Stimulated activated CD4-positive, alpha-beta T cell treated with anti-CD3 and anti-CD28 coated beads, Interleukin-15, amount 100 ng/mL, for 1 hour (primary cell): ENCODE measurements around the gene ACTR5.

Experiments
- DNase-seq, 2 donors: peaks; one replicate each; pipeline ENCODE4 v3.0.0-alpha.2; 2020; ENCODE audit warnings: low read depth in 1 of 2, low spot score in 1 of 2

Gene ACTR5

DNA sequence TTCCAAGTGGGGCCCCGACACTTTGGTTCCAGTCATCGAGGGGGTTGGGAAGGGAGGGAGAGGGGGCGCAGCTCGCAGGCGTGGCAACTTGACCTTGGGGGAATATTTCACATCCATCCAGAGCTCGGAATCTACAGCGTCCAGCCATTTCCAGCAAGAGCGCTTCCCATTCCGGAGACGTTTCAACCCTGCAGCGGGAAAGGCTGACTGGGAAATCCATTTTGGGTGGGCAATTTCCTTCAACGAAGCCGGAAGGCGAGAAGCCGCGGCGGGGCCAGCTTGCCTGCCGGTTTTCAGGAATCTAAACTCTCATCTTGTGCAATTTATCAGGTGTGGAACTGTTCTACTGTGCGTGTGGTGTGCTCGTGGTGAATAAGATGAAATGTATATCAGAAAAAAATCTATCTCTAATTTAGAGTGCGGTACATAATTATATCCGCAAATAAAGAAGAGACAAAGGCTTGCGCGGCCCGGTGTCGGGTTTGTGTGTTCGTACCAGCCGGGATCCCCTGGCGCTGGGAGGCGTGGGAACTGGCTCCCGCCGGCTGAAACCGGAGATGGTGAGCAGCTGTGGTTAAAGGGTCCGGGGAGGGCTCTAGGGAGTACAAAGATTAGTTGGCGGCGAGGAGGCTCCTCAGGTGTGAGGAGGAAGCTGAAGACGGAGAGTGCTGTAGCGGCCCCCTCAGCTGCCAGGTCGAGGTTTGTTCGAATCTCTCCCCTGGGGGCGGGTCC, 19.2 kb upstream of the ACTR5 start:
- no peak for DNase-seq

DNA sequence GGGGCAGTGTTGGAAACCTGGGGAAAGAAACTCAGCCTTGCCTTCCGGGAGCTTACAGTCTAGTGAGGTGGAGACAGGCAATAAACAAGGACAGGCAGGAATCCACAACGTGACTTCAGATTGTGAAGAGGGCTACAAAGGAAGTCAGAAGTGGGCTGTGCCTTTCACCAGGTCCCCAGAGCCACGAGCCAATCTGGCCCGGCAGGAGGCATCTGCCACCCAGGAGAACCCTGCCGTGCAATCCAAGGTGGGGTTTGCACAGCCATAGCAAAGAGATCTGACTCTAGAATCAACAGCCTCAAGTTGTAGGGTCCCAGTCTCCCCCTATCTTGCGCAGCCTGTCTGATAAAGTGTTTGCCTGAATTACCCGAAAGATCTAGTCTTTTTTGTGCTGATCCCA, 18.5 kb upstream of the ACTR5 start:
- DNase-seq, result no peak

- no peak for DNase-seq
Measured at GRCh38 chr20:38730167-38730988, 17.9 kb upstream of the ACTR5 start.

DNA sequence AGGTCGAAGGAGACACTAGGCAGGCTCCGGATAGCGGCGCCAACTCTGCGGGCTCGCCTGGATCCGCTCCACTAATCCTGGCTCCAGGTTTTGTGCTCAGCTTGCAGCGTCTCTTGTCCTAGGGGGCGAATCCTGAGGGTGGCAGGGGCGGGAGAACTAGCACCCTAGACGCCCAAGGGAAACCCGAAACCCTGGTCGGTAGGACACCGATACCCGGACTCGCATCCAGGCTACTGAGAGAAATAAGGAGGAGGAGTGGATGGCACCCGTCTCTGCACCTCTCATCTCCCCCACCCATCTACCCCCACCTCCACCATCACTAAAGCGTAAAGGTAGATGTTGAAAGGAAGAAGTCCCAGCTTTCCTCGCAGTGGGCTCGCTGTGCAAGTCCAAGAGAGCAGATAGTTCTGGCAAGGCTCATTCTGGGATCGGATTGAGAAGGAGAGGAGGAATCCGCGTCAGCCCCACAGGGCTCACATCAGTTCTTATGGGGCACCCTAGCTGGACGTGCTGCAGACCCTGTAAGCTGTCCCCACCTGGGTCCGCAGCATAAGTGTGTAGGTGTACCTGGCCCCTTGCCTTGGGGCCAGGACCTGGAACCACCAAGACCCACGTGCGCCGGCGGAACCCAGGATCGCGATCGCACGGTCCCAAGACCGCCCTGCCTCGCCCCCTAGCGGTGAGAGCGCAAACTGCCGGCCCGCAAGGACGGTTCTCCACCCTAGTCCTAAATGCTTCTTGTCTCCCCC, 17.1 kb upstream of the ACTR5 start:
- peak; percentile 48 to 74 for DNase-seq

DNA sequence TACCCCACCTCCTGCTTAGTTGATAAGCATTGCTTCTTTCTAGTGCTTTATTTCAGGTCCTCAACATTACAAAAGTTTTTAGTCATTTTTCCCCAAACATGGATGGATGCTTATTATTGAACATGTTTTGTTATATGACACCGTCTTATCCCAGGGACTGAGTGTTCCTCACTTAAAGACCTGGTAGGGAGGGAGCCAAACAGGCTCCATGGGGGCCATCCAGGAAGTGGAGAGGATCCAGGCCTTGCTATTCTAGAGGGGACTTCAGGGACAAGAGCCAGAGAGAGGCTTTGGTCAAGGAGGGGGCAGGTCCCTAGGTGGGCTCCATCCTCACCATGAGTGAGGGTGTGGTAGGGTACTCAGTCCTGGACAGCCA, 16.5 kb upstream of the ACTR5 start:
- no peak for DNase-seq

GRCh38 chr20:38732981-38733380, 15.3 kb upstream of the ACTR5 start:
- DNase-seq, result no peak

DNA sequence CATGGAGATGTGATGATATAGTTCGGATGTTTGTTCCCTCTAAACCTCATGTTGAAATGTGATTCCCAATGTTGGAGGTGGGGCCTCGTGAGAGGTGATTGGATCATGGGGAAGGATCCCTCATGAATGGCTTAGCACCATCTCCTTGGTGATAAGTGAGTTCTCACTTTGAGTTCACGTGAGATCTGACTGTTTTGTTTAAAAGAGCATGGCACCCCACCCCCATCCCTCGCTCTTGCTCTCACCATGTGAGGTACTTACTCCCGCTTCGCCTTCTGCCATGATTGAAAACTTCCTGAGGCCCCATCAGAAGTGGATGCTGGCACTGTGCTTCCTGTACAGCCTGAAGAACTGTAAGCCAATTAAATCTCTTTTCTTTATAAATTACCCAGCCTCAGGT, 13.1 kb upstream of the ACTR5 start:
- no peak for DNase-seq

- DNase-seq, result no peak
Measured at GRCh38 chr20:38737887-38738286, 10.4 kb upstream of the ACTR5 start.

- DNase-seq, result no peak
Measured at GRCh38 chr20:38745757-38746156, 2.5 kb upstream of the ACTR5 start.

- DNase-seq, result no peak
Measured at GRCh38 chr20:38747495-38748096, 664 bp upstream of the ACTR5 start.

DNA sequence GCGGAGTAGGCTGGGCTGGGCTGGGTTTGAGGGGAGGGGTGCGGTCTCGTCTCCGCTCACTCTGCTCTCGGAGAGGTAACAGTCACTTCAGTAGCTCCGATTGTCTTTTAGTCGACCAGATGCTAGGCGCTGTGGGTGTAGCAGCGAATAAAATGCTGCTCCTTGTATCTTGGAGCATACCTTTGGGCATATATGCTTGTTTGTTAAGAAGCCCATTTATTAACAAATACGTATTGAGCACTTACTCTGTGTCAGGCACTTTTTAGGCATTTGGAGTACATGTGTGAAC, 545 bp downstream of the ACTR5 start:
- DNase-seq, result peak in 1 of 2 donors; percentile 41

DNA sequence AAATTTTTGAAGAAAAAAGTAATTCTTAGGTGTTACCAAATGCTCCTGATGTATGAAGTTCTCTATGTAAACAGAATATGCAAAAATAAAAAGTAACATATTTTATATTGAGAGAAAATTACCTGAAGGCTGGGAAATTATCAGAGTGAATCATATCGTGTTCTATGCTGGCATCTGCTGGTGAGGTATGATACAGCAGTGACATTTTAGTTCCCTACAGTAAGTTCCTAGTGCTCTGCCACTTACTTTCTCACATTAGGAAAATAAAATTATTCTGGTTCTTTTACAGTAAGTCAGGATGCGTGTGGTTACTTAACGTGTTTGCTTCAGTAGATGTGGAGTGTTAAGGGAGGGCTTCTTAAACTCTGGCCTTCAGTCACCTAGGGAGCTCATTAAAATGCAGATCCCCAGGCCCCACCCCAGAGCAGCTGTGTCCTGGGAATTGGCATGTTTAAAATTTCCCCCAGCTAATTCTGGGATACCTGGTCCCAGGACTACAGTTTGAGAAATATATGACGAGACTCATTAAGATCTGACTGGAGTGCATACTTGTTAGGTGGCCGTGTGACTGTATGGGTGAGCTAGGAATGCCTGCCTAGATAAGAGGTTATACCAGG, 3.2 kb downstream of the ACTR5 start:
- no peak for DNase-seq

GRCh38 chr20:38752029-38752428, 3.8 kb downstream of the ACTR5 start:
- no peak for DNase-seq

GRCh38 chr20:38754924-38755323, 6.7 kb downstream of the ACTR5 start:
- no peak for DNase-seq

- no peak for DNase-seq
Measured at GRCh38 chr20:38755324-38755910, 7.2 kb downstream of the ACTR5 start.

- no peak for DNase-seq
Measured at GRCh38 chr20:38757145-38757775, 9.0 kb downstream of the ACTR5 start.

DNA sequence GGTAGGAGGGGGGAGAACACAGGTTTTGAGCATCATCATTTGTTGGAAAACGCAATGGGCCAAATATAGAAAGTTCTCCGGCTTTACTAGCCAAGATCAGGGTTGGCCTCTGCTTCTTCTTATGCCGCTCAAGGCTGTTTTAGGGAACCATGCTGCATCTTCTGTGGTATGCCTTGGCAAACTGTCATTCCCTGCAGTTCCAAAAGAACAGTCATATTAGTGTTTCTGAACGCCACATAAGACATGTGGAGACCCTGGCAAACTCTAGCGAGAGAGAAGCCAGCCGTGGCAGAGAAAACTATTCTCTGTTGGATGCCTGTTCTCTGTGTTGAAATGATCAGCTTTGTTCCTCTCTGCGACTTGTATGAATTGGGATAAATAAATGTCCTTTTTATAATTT, 10.8 kb downstream of the ACTR5 start:
- DNase-seq, result no peak

- no peak for DNase-seq
Measured at GRCh38 chr20:38760978-38761377, 12.7 kb downstream of the ACTR5 start.

- DNase-seq, result no peak
Measured at GRCh38 chr20:38762174-38762573, 13.9 kb downstream of the ACTR5 start.

DNA sequence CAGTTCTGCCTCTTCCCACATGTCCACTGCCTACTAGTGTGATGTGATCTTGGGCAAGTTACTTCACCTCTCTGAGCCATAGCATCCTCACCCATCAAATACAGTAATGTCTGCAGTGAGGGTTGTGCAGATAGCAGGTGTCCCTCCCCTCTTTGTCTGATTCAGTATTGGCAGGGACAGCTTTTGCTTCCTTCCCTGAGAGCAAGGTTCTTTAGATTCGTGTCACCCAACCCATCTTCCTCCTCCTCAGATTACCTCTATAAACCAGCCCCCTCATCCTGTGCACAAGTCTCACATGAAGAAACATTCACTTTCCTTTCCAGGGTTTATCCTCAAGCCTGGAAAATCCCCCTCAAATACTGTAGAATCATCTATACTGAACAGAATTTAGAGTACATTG, 15.4 kb downstream of the ACTR5 start:
- no peak for DNase-seq
